Activated gamma-delta T cell (primary cell): Measurements from ENCODE around the gene MALRD1.
"Not testable (repeated sequence)": the region's sequence is repeated elsewhere in the genome, so short reads cannot be mapped to it uniquely, and the experiment has no call there.

Experiments
- DNase-seq: peaks from one replicate; lab custom pipeline; 2025; lab: John Stamatoyannopoulos, UW

The MALRD1 gene

GRCh38 chr10:19493917-19494316 lies 445.3 kb downstream of the MALRD1 start:
- no peak for DNase-seq

GRCh38 chr10:19497026-19497425 lies 448.4 kb downstream of the MALRD1 start:
- no peak for DNase-seq

GRCh38 chr10:19498393-19499290 lies 450.0 kb downstream of the MALRD1 start:
- DNase-seq: no peak

GRCh38 chr10:19499291-19499770 lies 450.7 kb downstream of the MALRD1 start:
- DNase-seq: no peak

GRCh38 chr10:19500959-19501358 lies 452.4 kb downstream of the MALRD1 start:
- DNase-seq: no peak

GRCh38 chr10:19505320-19506312 lies 457.0 kb downstream of the MALRD1 start:
- no peak for DNase-seq

GRCh38 chr10:19510005-19510732 lies 461.6 kb downstream of the MALRD1 start:
- DNase-seq: not testable (repeated sequence)

- no peak for DNase-seq
These were observed 469.5 kb downstream of the MALRD1 start for GRCh38 chr10:19518109-19518508.

GRCh38 chr10:19518632-19519031 lies 470.0 kb downstream of the MALRD1 start:
- no peak for DNase-seq

- no peak for DNase-seq
These were observed 482.7 kb downstream of the MALRD1 start for GRCh38 chr10:19531324-19531723.

- DNase-seq: no peak
These were observed 483.8 kb downstream of the MALRD1 start for GRCh38 chr10:19532411-19532810.

GRCh38 chr10:19541299-19541698 lies 492.7 kb downstream of the MALRD1 start:
- no peak for DNase-seq

- DNase-seq: no peak
These were observed 497.6 kb downstream of the MALRD1 start for GRCh38 chr10:19546224-19546623.

GRCh38 chr10:19549503-19549902 lies 500.9 kb downstream of the MALRD1 start:
- DNase-seq: no peak

GRCh38 chr10:19556666-19557065 lies 508.1 kb downstream of the MALRD1 start:
- no peak for DNase-seq

GRCh38 chr10:19561181-19561580 lies 512.6 kb downstream of the MALRD1 start:
- DNase-seq: no peak

GRCh38 chr10:19563388-19564141 lies 515.0 kb downstream of the MALRD1 start:
- DNase-seq: no peak

- DNase-seq: no peak
These were observed 521.5 kb downstream of the MALRD1 start for GRCh38 chr10:19570120-19570519.

GRCh38 chr10:19570991-19571390 lies 522.4 kb downstream of the MALRD1 start:
- no peak for DNase-seq

- no peak for DNase-seq
These were observed 523.5 kb downstream of the MALRD1 start for GRCh38 chr10:19572056-19572455.

GRCh38 chr10:19576576-19576975 lies 528.0 kb downstream of the MALRD1 start:
- no peak for DNase-seq
